Transverse colon (tissue), 4 donors: ENCODE results near the gene RASA4B.
"Not testable (repeated sequence)": the region's sequence is repeated elsewhere in the genome, so short reads cannot be mapped to it uniquely, and the experiment has no call there.

Experiments used
- CTCF ChIP-seq, 5 experiments: fragments of 200-600 bp in 3 of 5; fragments of 450-650 bp in 2 of 5; sonication (generic) in 3 of 5; IDR thresholded peaks; 1 replicate in 2 of 5; 2 replicates in 3 of 5; pipeline ENCODE4 v1.5.1; 2016 to 2017; ENCODE audit warnings: antibody characterized with exemption in 5 of 5, inconsistent platforms in 3 of 5, mild to moderate bottlenecking in 2 of 5, moderate library complexity in 1 of 5
- POLR2AphosphoS5 ChIP-seq, 3 donors: sonication (generic); formaldehyde crosslinking; IDR thresholded peaks; one replicate each; pipeline ENCODE4 v1.6.1; 2016; ENCODE audit warnings: antibody characterized with exemption in 3 of 3

GRCh38 chr7:102474116-102474515 is 43.5 kb downstream of the RASA4B start:
- TF ChIP-seq CTCF, POLR2AphosphoS5 (IDR thresholded peaks at IDR 0.05): not testable (repeated sequence)
